Calu3 (cell line): ENCODE data around the gene PRIM1. TPM values are rescaled to one million over a fixed set of nuclear protein-coding genes. Genes with fewer than 3 reads are reported as not detected.
"Not testable (repeated sequence)": the region's sequence is repeated elsewhere in the genome, so short reads cannot be mapped to it uniquely, and the experiment has no call there.

Experiments
- BruUV-seq: library from RNA; stranded (reverse); fragments of 400-500 nt; replicated peaks from 2 replicates; lab custom pipeline; 2021; lab: Mats Ljungman, UMichigan
- CTCF ChIA-PET: fragments of 300-600 bp; sonication (Branson Sonifier 250); formaldehyde crosslinking; loops from one replicate; lab custom pipeline; 2022; ENCODE audit warnings: antibody characterized with exemption; lab: Charles Lee
- DNase-seq: peaks from one replicate; pipeline ENCODE4 v3.0.0; 2022
- H3K27ac Mint-ChIP-seq: one replicate; pipeline ENCODE4 v1.8.0; 2022; ENCODE audit warnings: mixed read lengths; ENCODE audit not compliant: unreplicated experiment
- H3K27me3 Mint-ChIP-seq: one replicate; pipeline ENCODE4 v1.8.0; 2022; ENCODE audit warnings: mixed read lengths; ENCODE audit not compliant: unreplicated experiment
- H3K36me3 Mint-ChIP-seq: one replicate; pipeline ENCODE4 v1.8.0; 2022; ENCODE audit warnings: mild to moderate bottlenecking, moderate library complexity, mixed read lengths; ENCODE audit not compliant: insufficient read depth, unreplicated experiment
- H3K4me1 Mint-ChIP-seq: one replicate; pipeline ENCODE4 v1.8.0; 2022; ENCODE audit warnings: mild to moderate bottlenecking, low read depth, mixed read lengths; ENCODE audit not compliant: unreplicated experiment
- H3K4me3 Mint-ChIP-seq: one replicate; pipeline ENCODE4 v1.8.0; 2022; ENCODE audit warnings: mild to moderate bottlenecking, low read depth, moderate library complexity, mixed read lengths; ENCODE audit not compliant: unreplicated experiment
- H3K9me3 Mint-ChIP-seq: one replicate; pipeline ENCODE4 v1.8.0; 2022; ENCODE audit warnings: low read depth, mixed read lengths; ENCODE audit not compliant: unreplicated experiment
- intact Hi-C: fragments of 100-400 bp; cut with micrococcal nuclease; formaldehyde crosslinking; loops from one replicate; pipeline ENCODE4 v1.10.0; 2022; ENCODE audit not compliant: unreplicated experiment
- total RNA-seq: library from RNA; stranded (reverse); gene quantifications from 2 replicates; pipeline ENCODE4 v1.2.3, GENCODE V29; 2022
- TF ChIP-seq, protein P1 (sequence below): fragments of 200-600 bp; IDR thresholded peaks from one replicate; pipeline ENCODE4 v1.8.0; 2022; ENCODE audit warnings: antibody characterized with exemption; ENCODE audit not compliant: unreplicated experiment

The PRIM1 gene
- total RNA-seq, 1 experiment from 2014 or later = 39.7 TPM

DNA sequence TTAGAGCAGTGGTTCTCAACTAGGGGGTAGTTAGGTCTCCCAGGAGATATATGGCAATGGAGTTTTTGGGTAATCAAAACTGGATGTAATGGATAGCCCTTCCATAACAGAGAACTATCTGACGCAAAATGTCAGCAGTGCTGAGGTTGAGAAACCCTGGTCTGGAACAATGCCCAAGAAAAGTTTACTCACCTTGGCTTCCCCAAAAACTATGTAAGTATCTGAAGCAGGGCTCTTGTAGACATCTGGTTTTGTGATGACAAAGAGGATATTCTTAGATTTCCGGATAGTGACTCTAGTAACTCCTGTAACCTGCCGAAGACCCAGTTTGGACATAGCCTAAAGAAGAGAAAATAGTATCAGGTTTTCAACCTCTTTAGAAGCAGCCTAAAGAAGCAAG, 38.8 kb downstream of the PRIM1 start:
- Mint-ChIP-seq H3K4me1 (peaks cover 21% of the 10 kb centered on the region), H3K4me3 (no peak overlapping the region), H3K27me3 (no peaks in the 10 kb centered on the region), H3K9me3 (no peaks in the 10 kb centered on the region), H3K36me3 (peaks cover 63% of the 10 kb centered on the region), H3K27ac (no peak overlapping the region)
- CTCF ChIA-PET = no interaction called here
- intact Hi-C loops = no loop called here
- BruUV-seq = no TSS peak
- TF ChIP-seq, protein P1, sequence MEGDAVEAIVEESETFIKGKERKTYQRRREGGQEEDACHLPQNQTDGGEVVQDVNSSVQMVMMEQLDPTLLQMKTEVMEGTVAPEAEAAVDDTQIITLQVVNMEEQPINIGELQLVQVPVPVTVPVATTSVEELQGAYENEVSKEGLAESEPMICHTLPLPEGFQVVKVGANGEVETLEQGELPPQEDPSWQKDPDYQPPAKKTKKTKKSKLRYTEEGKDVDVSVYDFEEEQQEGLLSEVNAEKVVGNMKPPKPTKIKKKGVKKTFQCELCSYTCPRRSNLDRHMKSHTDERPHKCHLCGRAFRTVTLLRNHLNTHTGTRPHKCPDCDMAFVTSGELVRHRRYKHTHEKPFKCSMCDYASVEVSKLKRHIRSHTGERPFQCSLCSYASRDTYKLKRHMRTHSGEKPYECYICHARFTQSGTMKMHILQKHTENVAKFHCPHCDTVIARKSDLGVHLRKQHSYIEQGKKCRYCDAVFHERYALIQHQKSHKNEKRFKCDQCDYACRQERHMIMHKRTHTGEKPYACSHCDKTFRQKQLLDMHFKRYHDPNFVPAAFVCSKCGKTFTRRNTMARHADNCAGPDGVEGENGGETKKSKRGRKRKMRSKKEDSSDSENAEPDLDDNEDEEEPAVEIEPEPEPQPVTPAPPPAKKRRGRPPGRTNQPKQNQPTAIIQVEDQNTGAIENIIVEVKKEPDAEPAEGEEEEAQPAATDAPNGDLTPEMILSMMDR = no peak
- DNase-seq = no peak

DNA sequence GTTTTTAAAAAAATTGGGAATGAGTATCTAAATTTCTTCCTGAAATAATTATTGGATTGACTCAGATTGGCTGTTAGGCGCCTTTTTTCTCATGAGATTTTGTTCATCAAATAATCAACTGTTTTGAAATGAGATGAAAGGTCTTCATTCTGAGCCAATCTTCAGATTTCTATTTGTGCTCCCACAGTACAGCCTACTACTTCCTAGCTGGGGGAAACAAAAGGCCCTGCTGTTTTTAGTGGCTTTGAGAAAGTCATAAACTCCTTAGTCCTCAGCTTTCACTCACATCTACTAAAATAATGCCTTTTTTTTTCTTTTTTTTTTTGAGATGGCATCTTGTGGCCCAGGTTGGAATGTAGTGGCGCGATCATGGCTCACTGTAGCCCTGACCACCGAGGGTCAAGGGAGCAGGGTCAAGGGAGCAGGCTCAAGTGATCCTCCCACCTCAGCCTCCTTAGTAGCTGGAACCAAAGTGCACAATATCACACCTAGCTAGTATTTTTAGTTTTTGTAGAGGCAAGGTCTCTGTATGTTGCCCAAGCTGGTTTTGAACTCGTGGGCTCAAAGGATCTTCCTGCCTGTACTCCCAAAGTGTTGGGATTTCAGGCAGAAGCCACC, 42.3 kb downstream of the PRIM1 start:
- H3K9me3 Mint-ChIP-seq = no peaks in the 10 kb centered on the region
- H3K4me3 Mint-ChIP-seq = no peak overlapping the region
- H3K27ac Mint-ChIP-seq = no peak overlapping the region
- H3K4me1 Mint-ChIP-seq = no peaks in the 10 kb centered on the region
- TF ChIP-seq, protein P1 = no peak
- CTCF ChIA-PET = interaction anchor here (0.7 kb wide), 1 partner anchor 766 kb away, joined by 3 read pairs; no protein-coding TSS in a partner anchor
- DNase-seq = no peak
- intact Hi-C loops = no loop called here
- H3K27me3 Mint-ChIP-seq = no peaks in the 10 kb centered on the region
- H3K36me3 Mint-ChIP-seq = peaks cover 44% of the 10 kb centered on the region
- no TSS peak for BruUV-seq

DNA sequence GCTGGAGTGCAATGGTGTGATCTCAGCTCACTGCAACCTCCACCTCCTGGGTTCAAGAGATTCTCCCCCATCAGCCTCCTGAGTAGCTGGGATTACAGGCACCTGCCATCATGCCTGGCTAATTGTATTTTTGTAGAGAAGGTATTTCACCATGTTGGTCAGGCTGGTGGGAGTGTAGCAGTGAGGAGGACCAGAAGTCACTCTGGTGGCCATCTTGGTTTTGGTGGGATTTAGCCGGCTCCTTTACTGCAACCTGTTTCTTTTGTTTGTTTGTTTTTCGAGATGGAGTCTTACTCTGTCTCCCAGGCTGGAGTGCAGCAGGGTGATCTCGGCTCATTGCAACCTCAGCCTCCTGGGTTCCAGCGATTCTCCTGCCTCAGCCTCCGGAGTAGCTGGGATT, 47.6 kb downstream of the PRIM1 start:
- H3K9me3 Mint-ChIP-seq, DNase-seq, H3K4me1 Mint-ChIP-seq, H3K36me3 Mint-ChIP-seq, BruUV-seq, H3K27ac Mint-ChIP-seq, H3K4me3 Mint-ChIP-seq, intact Hi-C loops, H3K27me3 Mint-ChIP-seq: not testable (repeated sequence)
- CTCF ChIA-PET = interaction anchor here (0.7 kb wide), 1 partner anchor 525 kb away, joined by 3 read pairs; the partner anchor contains the start of gene SHMT2

DNA sequence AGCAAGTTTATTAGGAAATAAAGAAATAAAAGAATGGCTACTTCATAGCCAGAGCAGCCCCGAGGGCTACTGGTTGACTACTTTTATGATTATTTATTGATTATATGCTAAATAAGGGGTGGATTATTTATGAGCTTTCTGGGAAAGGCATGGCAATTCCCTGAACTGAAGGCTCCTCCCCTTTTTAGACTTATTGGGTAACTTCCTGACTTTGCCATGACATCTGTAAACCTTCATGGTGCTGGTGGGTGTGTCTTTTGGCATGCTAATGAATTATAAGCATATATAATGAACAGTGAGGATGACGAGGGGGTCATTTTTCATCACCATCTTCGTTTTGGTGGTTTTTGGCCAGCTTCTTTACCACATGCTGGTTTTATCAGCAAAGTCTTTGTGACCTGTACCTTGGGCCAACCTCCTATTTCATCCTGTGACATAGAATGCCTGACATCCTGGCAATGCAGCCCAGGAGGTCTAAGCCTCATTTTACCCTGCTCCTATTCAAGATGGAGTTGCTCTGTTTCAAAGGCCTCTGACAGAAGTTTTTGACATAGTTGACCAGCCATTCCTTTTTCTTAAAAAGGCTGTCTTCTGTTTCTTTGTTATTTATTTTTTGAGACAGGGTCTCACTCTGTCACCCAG, 53.0 kb downstream of the PRIM1 start:
- Mint-ChIP-seq H3K4me3 (no peak overlapping the region), H3K4me1 (no peaks in the 10 kb centered on the region), H3K9me3 (no peaks in the 10 kb centered on the region), H3K36me3 (no peaks in the 10 kb centered on the region), H3K27ac (no peak overlapping the region), H3K27me3 (no peaks in the 10 kb centered on the region)
- BruUV-seq = no TSS peak
- no peak for DNase-seq
- CTCF ChIA-PET = interaction anchor here (0.6 to 0.9 kb wide), 2 partner anchors 11 to 892 kb away, joined by 4 to 5 read pairs; partner anchors contain the start of gene PTGES3
- TF ChIP-seq, protein P1 = no peak
- intact Hi-C loops = no loop called here
